ENCODE results near the gene RELA. TPM values are rescaled to one million over a fixed set of nuclear protein-coding genes. Genes with fewer than 3 reads are reported as not detected.
"Not testable (repeated sequence)": the region's sequence is repeated elsewhere in the genome, so short reads cannot be mapped to it uniquely, and the experiment has no call there.

RELA gene
- total and polyA plus RNA-seq, 2 donors (not counting 3 experiments of a cell fraction or from before 2014, with no cell fraction given), result 78.7 to 105 TPM

DNA sequence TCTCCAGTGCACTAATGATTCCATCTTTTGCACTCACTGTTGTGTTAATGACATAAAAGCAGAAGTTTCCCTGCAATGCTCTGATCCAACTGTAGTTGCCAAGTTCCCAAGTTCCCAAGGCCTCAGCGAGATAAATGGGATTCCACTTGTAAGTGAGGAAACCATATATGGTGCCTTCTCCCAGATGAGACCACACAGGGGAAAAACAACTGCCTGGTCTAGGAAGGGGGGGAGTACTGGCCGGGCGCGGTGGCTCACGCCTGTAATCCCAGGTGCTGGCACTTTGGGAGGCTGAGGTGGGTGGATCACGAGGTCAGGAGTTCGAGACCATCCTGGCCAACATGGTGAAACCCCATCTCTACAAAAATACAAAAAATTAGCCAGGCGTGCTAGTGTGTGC is 23.3 kb upstream of the RELA start:
- H3K27me3 ChIP-seq (ENCODE audit: control insufficient read depth in 2 of 2, insufficient read depth in 2 of 2, low read length in 2 of 2), result peaks cover 11 to 16% of the 10 kb centered on the region in 2 experiments
- ChIA-PET CTCF (no interaction called here), POLR2A (no interaction called here)
- no peaks in the 10 kb centered on the region for H3K9me1 ChIP-seq (replicated peaks; ENCODE audit: control insufficient read depth, extremely low read depth, insufficient read depth, low read length)
- H3K27ac ChIP-seq (ENCODE audit: insufficient read depth, low read depth, low read length), result no peak overlapping the region
- TF ChIP-seq, protein P1, sequence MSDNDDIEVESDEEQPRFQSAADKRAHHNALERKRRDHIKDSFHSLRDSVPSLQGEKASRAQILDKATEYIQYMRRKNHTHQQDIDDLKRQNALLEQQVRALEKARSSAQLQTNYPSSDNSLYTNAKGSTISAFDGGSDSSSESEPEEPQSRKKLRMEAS (IDR thresholded peaks at IDR 0.05; ENCODE audit: insufficient read depth, insufficient read length), result no peak
- TF ChIP-seq JUN (IDR thresholded peaks at IDR 0.05; ENCODE audit: borderline replicate concordance, insufficient read depth, insufficient read length, low read depth) (no peak), EZH2 (IDR thresholded peaks at IDR 0.05; ENCODE audit: borderline replicate concordance, low read depth, low read length, severe bottlenecking) (no peak), CTCF (IDR thresholded peaks at IDR 0.05; ENCODE audit: extremely low read depth in 1 of 2, insufficient read depth in 1 of 2, low read depth in 1 of 2, low read length in 2 of 2) (no peak), GATA2 (IDR thresholded peaks at IDR 0.05; ENCODE audit: insufficient read depth, insufficient read length, low read depth, low read length) (no peak), POLR2A (IDR thresholded peaks at IDR 0.05; ENCODE audit: low read depth, low read length) (no peak), FOS (IDR thresholded peaks at IDR 0.05; ENCODE audit: borderline replicate concordance, insufficient read depth, low read length) (no peak), MYC (IDR thresholded peaks at IDR 0.05; ENCODE audit: low read depth, low read length) (no peak), POLR2AphosphoS5 (IDR thresholded peaks at IDR 0.05; ENCODE audit: insufficient read depth, low read depth, low read length) (no peak)
- H4K20me1 ChIP-seq (replicated peaks; ENCODE audit: control insufficient read depth, extremely low read depth, insufficient read depth, low read length), result no peaks in the 10 kb centered on the region
- H3K4me1 ChIP-seq (ENCODE audit: control insufficient read depth, extremely low read depth, insufficient read depth, low read length), result no peaks in the 10 kb centered on the region
- no peaks in the 10 kb centered on the region for H3K9me3 ChIP-seq (replicated peaks; ENCODE audit: control insufficient read depth, insufficient read depth, low read length)
- intact Hi-C loops (cut with micrococcal nuclease) (no loop called here), dilution Hi-C loops (cut with MboI; ENCODE audit: extremely low pct_ligation_motif_present, low sequenced_read_pairs) (no loop called here)
- H3K4me3 ChIP-seq (replicated peaks in 1 of 3; ENCODE audit: insufficient read depth in 1 of 3, low read depth in 1 of 3, low read length in 3 of 3), result no peak overlapping the region
- no peak overlapping the region for H3K9ac ChIP-seq (replicated peaks; ENCODE audit: extremely low read depth, insufficient read depth, low read length)
- no peak for FAIRE-seq
- H3K36me3 ChIP-seq (ENCODE audit: control insufficient read depth in 2 of 2, extremely low read depth in 1 of 2, insufficient read depth in 2 of 2, low read length in 2 of 2), result no peaks in the 10 kb centered on the region
- no peak for DNase-seq (ENCODE audit: low read depth, low spot score)
- no peaks in the 10 kb centered on the region for H3K79me2 ChIP-seq (ENCODE audit: control insufficient read depth, insufficient read depth, low read length)
- H2AFZ ChIP-seq (ENCODE audit: low read depth, low read length), result no peak overlapping the region
- BruUV-seq (replicated peaks), result no TSS peak
- H3K4me2 ChIP-seq (ENCODE audit: insufficient read depth, low read length), result no peak overlapping the region

DNA sequence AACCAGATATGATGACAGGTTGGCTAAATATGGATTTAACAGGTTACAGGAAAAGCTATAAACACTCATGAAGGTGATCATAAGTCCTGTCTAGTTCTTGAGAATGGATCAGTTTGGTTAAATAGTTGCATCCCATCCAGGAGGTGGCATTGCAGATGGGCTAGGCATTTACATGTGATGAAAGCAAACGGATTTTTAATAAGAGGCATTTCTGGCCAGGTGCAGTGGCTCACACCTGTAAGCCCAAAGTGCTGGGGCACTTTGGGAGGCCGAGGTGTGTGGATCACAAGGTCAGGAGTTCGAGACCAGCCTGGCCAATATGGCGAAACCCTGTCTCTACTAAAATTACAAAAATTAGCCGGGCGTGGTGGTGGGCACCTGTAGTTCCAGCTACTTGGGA is 20.8 kb upstream of the RELA start:
- CTCF ChIA-PET, result interaction anchor here (0.7 kb wide), 1 partner anchor 17 kb away, joined by 3 read pairs; no protein-coding TSS in a partner anchor

More for the DNA sequence above, 20.8 kb upstream of the RELA start:
- BruUV-seq (replicated peaks); H3K9me1 ChIP-seq (replicated peaks; ENCODE audit: control insufficient read depth, extremely low read depth, insufficient read depth, low read length); FAIRE-seq; DNase-seq (ENCODE audit: low read depth, low spot score); H2AFZ ChIP-seq (ENCODE audit: low read depth, low read length); H4K20me1 ChIP-seq (replicated peaks; ENCODE audit: control insufficient read depth, extremely low read depth, insufficient read depth, low read length); H3K79me2 ChIP-seq (ENCODE audit: control insufficient read depth, insufficient read depth, low read length); H3K4me1 ChIP-seq (ENCODE audit: control insufficient read depth, extremely low read depth, insufficient read depth, low read length); H3K4me3 ChIP-seq (replicated peaks in 1 of 3; ENCODE audit: insufficient read depth in 1 of 3, low read depth in 1 of 3, low read length in 3 of 3); H3K9me3 ChIP-seq (replicated peaks; ENCODE audit: control insufficient read depth, insufficient read depth, low read length); dilution Hi-C loops (cut with MboI; ENCODE audit: extremely low pct_ligation_motif_present, low sequenced_read_pairs); H3K27ac ChIP-seq (ENCODE audit: insufficient read depth, low read depth, low read length); H3K4me2 ChIP-seq (ENCODE audit: insufficient read depth, low read length); H3K9ac ChIP-seq (replicated peaks; ENCODE audit: extremely low read depth, insufficient read depth, low read length); intact Hi-C loops (cut with micrococcal nuclease); POLR2A ChIA-PET; H3K36me3 ChIP-seq (ENCODE audit: control insufficient read depth in 2 of 2, extremely low read depth in 1 of 2, insufficient read depth in 2 of 2, low read length in 2 of 2): not testable (repeated sequence)
- H3K27me3 ChIP-seq (ENCODE audit: control insufficient read depth in 2 of 2, insufficient read depth in 2 of 2, low read length in 2 of 2), result peaks cover 11 to 16% of the 10 kb centered on the region in 2 experiments

Measured in endothelial cell of umbilical vein (primary cell).